ENCODE measurements around the gene IDH2. TPM values are rescaled to one million over a fixed set of nuclear protein-coding genes. Genes with fewer than 3 reads are reported as not detected.

IDH2 gene
- total and polyA plus RNA-seq, 10 of the 15 experiments (the other 5 are each of a cell fraction or from before 2014, with no cell fraction given), result 2.3 to 358 (median 242) TPM

DNA sequence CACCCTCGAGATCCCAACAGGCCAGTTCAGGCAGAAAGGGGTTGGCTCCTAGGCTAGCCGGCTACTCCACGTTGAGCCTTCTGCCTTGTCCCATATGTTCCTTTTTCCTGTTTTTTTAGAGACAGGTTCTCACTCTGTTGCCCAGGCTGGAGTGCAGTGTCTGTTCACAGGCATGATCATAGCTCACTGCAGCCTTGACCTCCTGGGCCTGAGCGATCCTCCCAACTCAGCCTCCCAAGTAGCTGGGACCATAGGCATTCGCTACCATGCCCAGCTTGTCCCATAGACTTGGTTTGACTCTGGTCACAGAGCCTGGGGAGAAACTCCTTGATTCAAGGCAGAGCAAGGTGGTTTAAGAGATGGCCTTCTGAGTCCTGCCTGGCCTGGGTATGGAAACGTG lies 68.8 kb downstream of the IDH2 start (continued):
- TF ChIP-seq, protein P1, sequence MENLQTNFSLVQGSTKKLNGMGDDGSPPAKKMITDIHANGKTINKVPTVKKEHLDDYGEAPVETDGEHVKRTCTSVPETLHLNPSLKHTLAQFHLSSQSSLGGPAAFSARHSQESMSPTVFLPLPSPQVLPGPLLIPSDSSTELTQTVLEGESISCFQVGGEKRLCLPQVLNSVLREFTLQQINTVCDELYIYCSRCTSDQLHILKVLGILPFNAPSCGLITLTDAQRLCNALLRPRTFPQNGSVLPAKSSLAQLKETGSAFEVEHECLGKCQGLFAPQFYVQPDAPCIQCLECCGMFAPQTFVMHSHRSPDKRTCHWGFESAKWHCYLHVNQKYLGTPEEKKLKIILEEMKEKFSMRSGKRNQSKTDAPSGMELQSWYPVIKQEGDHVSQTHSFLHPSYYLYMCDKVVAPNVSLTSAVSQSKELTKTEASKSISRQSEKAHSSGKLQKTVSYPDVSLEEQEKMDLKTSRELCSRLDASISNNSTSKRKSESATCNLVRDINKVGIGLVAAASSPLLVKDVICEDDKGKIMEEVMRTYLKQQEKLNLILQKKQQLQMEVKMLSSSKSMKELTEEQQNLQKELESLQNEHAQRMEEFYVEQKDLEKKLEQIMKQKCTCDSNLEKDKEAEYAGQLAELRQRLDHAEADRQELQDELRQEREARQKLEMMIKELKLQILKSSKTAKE (IDR thresholded peaks at IDR 0.05; ENCODE audit: low read depth, poor library complexity, severe bottlenecking), result no peak
- TF ChIP-seq MTA2 (IDR thresholded peaks at IDR 0.05; ENCODE audit: low read depth) (no peak), SIX5 (IDR thresholded peaks at IDR 0.05; ENCODE audit: low read depth, low read length, severe bottlenecking) (no peak), KDM1A (IDR thresholded peaks at IDR 0.05; ENCODE audit: borderline replicate concordance) (no peak), RAD21 (IDR thresholded peaks at IDR 0.05; ENCODE audit: insufficient read depth, low read depth, low read length) (no peak), ESRRA (IDR thresholded peaks at IDR 0.05; ENCODE audit: low read length) (no peak), ASH2L (IDR thresholded peaks at IDR 0.05; ENCODE audit: borderline replicate concordance, low read depth) (no peak)
- TF ChIP-seq, protein P2, sequence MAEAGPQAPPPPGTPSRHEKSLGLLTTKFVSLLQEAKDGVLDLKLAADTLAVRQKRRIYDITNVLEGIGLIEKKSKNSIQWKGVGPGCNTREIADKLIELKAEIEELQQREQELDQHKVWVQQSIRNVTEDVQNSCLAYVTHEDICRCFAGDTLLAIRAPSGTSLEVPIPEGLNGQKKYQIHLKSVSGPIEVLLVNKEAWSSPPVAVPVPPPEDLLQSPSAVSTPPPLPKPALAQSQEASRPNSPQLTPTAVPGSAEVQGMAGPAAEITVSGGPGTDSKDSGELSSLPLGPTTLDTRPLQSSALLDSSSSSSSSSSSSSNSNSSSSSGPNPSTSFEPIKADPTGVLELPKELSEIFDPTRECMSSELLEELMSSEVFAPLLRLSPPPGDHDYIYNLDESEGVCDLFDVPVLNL (IDR thresholded peaks at IDR 0.05; ENCODE audit: low read depth, low read length), result no peak

Small RNA genes lying within 50 kb of the gene (small RNA-seq; reads per million reads assigned to genes)
- gene RF00066, result not detected

Other genes with a start within 250 kb of the IDH2 start
Only the 7 nearest of the 9 such genes appear.
- gene ARPIN, start 189.5 kb downstream of the IDH2 start, total RNA-seq (2014; rRNA removed), result not detected in 2 replicates
- gene ARPIN, start 189.5 kb downstream of the IDH2 start, total RNA-seq (2014; rRNA removed; fragmentation: Illumina TruSeq; extraction: Trizol), result not detected in 2 replicates
- not detected in 2 replicates for gene ARPIN, start 189.5 kb downstream of the IDH2 start, total RNA-seq (2021)
- not detected in 2 replicates for gene ARPIN, start 189.5 kb downstream of the IDH2 start, polyA plus RNA-seq (2011; rRNA removed)
- gene ARPIN, start 189.5 kb downstream of the IDH2 start, polyA plus RNA-seq (2014; fragmentation: Illumina TruSeq; extraction: Trizol), result not detected in 2 replicates
- gene ARPIN, start 189.5 kb downstream of the IDH2 start, polyA plus RNA-seq (2014; fragmentation: Nextera tagmentation; extraction: Ambion mirVana), result under 1 TPM in 1 of 2 experiments, not detected in 1; 0.02 TPM
- gene ARPIN, start 189.5 kb downstream of the IDH2 start, polyA plus RNA-seq (2014; rRNA removed), result not detected in 2 replicates
- gene ARPIN, start 189.5 kb downstream of the IDH2 start, polyA plus RNA-seq (2016; fragmentation: Nextera tagmentation; extraction: Ambion mirVana), result under 1 TPM in 1 of 2 experiments, not detected in 1; 0.04 TPM
- gene ZNF710, start 101.1 kb downstream of the IDH2 start, total RNA-seq (2014; rRNA removed), result 17.3 and 23.0 TPM in 2 replicates
- 11.3 and 13.7 TPM in 2 replicates for gene ZNF710, start 101.1 kb downstream of the IDH2 start, total RNA-seq (2014; rRNA removed; fragmentation: Illumina TruSeq; extraction: Trizol)
- gene ZNF710, start 101.1 kb downstream of the IDH2 start, total RNA-seq (2021), result 31.5 and 43.5 TPM in 2 replicates
- gene ZNF710, start 101.1 kb downstream of the IDH2 start, polyA plus RNA-seq (2011; rRNA removed), result 4.0 and 6.6 TPM in 2 replicates
- 3.6 and 13.1 TPM in 2 replicates for gene ZNF710, start 101.1 kb downstream of the IDH2 start, polyA plus RNA-seq (2014; fragmentation: Illumina TruSeq; extraction: Trizol)
- gene ZNF710, start 101.1 kb downstream of the IDH2 start, polyA plus RNA-seq (2014; fragmentation: Nextera tagmentation; extraction: Ambion mirVana), result 1 to 10 TPM; 1.4 to 4.5 TPM
- 13.5 and 16.7 TPM in 2 replicates for gene ZNF710, start 101.1 kb downstream of the IDH2 start, polyA plus RNA-seq (2014; rRNA removed)
- gene ZNF710, start 101.1 kb downstream of the IDH2 start, polyA plus RNA-seq (2016; fragmentation: Nextera tagmentation; extraction: Ambion mirVana), result 1 to 10 TPM; 4.1 to 5.1 TPM
- 10.4 and 13.4 TPM in 2 replicates for gene SEMA4B, start 98.9 kb upstream of the IDH2 start, total RNA-seq (2014; rRNA removed)
- 7.7 and 8.8 TPM in 2 replicates for gene SEMA4B, start 98.9 kb upstream of the IDH2 start, total RNA-seq (2014; rRNA removed; fragmentation: Illumina TruSeq; extraction: Trizol)
- gene SEMA4B, start 98.9 kb upstream of the IDH2 start, total RNA-seq (2021), result 23.5 and 26.0 TPM in 2 replicates
- gene SEMA4B, start 98.9 kb upstream of the IDH2 start, polyA plus RNA-seq (2011; rRNA removed), result 3.9 and 8.7 TPM in 2 replicates
- gene SEMA4B, start 98.9 kb upstream of the IDH2 start, polyA plus RNA-seq (2014; fragmentation: Illumina TruSeq; extraction: Trizol), result 3.7 and 8.1 TPM in 2 replicates
- 1 to 10 TPM in 1 of 2 experiments, under 1 TPM in 1; 0.87 to 1.4 TPM for gene SEMA4B, start 98.9 kb upstream of the IDH2 start, polyA plus RNA-seq (2014; fragmentation: Nextera tagmentation; extraction: Ambion mirVana)
- 16.3 and 18.1 TPM in 2 replicates for gene SEMA4B, start 98.9 kb upstream of the IDH2 start, polyA plus RNA-seq (2014; rRNA removed)
- gene SEMA4B, start 98.9 kb upstream of the IDH2 start, polyA plus RNA-seq (2016; fragmentation: Nextera tagmentation; extraction: Ambion mirVana), result 10 to 100 TPM in 1 of 2 experiments, 1 to 10 TPM in 1; 10.0 to 10.8 TPM
- gene CIB1, start 131.5 kb upstream of the IDH2 start, total RNA-seq (2014; rRNA removed), result 67.1 and 73.8 TPM in 2 replicates
- 51.4 and 53.0 TPM in 2 replicates for gene CIB1, start 131.5 kb upstream of the IDH2 start, total RNA-seq (2014; rRNA removed; fragmentation: Illumina TruSeq; extraction: Trizol)
- 80.8 and 88.8 TPM in 2 replicates for gene CIB1, start 131.5 kb upstream of the IDH2 start, total RNA-seq (2021)
- 78.5 and 155 TPM in 2 replicates for gene CIB1, start 131.5 kb upstream of the IDH2 start, polyA plus RNA-seq (2011; rRNA removed)
- 42.7 and 83.0 TPM in 2 replicates for gene CIB1, start 131.5 kb upstream of the IDH2 start, polyA plus RNA-seq (2014; fragmentation: Illumina TruSeq; extraction: Trizol)
- 10 to 100 TPM; 10.8 to 42.5 TPM for gene CIB1, start 131.5 kb upstream of the IDH2 start, polyA plus RNA-seq (2014; fragmentation: Nextera tagmentation; extraction: Ambion mirVana)
- 141 and 142 TPM in 2 replicates for gene CIB1, start 131.5 kb upstream of the IDH2 start, polyA plus RNA-seq (2014; rRNA removed)
- gene CIB1, start 131.5 kb upstream of the IDH2 start, polyA plus RNA-seq (2016; fragmentation: Nextera tagmentation; extraction: Ambion mirVana), result 100 to 1,000 TPM; 128 to 134 TPM
- gene GDPGP1, start 131.7 kb upstream of the IDH2 start, total RNA-seq (2014; rRNA removed), result 5.2 and 5.6 TPM in 2 replicates
- gene GDPGP1, start 131.7 kb upstream of the IDH2 start, total RNA-seq (2014; rRNA removed; fragmentation: Illumina TruSeq; extraction: Trizol), result 2.7 and 3.5 TPM in 2 replicates
- 7.8 and 8.9 TPM in 2 replicates for gene GDPGP1, start 131.7 kb upstream of the IDH2 start, total RNA-seq (2021)
- 1.5 and 3.2 TPM in 2 replicates for gene GDPGP1, start 131.7 kb upstream of the IDH2 start, polyA plus RNA-seq (2011; rRNA removed)
- 0.90 and 2.2 TPM in 2 replicates for gene GDPGP1, start 131.7 kb upstream of the IDH2 start, polyA plus RNA-seq (2014; fragmentation: Illumina TruSeq; extraction: Trizol)
- gene GDPGP1, start 131.7 kb upstream of the IDH2 start, polyA plus RNA-seq (2014; fragmentation: Nextera tagmentation; extraction: Ambion mirVana), result under 1 TPM; 0.68 to 0.85 TPM
- gene GDPGP1, start 131.7 kb upstream of the IDH2 start, polyA plus RNA-seq (2014; rRNA removed), result 4.3 TPM in 2 replicates
- 1 to 10 TPM; 2.1 to 3.8 TPM for gene GDPGP1, start 131.7 kb upstream of the IDH2 start, polyA plus RNA-seq (2016; fragmentation: Nextera tagmentation; extraction: Ambion mirVana)
- 0.05 and 0.11 TPM in 2 replicates for gene TTLL13, start 147.1 kb upstream of the IDH2 start, total RNA-seq (2014; rRNA removed)
- 0.09 TPM in 1 of 2 replicates, not detected in the other for gene TTLL13, start 147.1 kb upstream of the IDH2 start, total RNA-seq (2014; rRNA removed; fragmentation: Illumina TruSeq; extraction: Trizol)
- gene TTLL13, start 147.1 kb upstream of the IDH2 start, total RNA-seq (2021), result 0.13 and 0.19 TPM in 2 replicates
- 0.26 and 0.27 TPM in 2 replicates for gene TTLL13, start 147.1 kb upstream of the IDH2 start, polyA plus RNA-seq (2011; rRNA removed)
- gene TTLL13, start 147.1 kb upstream of the IDH2 start, polyA plus RNA-seq (2014; fragmentation: Illumina TruSeq; extraction: Trizol), result 0.13 and 0.22 TPM in 2 replicates
- gene TTLL13, start 147.1 kb upstream of the IDH2 start, polyA plus RNA-seq (2014; fragmentation: Nextera tagmentation; extraction: Ambion mirVana), result under 1 TPM in 1 of 2 experiments, not detected in 1; 0.03 TPM
- 0.17 and 0.22 TPM in 2 replicates for gene TTLL13, start 147.1 kb upstream of the IDH2 start, polyA plus RNA-seq (2014; rRNA removed)
- gene TTLL13, start 147.1 kb upstream of the IDH2 start, polyA plus RNA-seq (2016; fragmentation: Nextera tagmentation; extraction: Ambion mirVana), result under 1 TPM; 0.09 to 0.32 TPM
- 22.9 and 26.0 TPM in 2 replicates for gene NGRN, start 163.2 kb upstream of the IDH2 start, total RNA-seq (2014; rRNA removed)
- gene NGRN, start 163.2 kb upstream of the IDH2 start, total RNA-seq (2014; rRNA removed; fragmentation: Illumina TruSeq; extraction: Trizol), result 17.8 and 18.2 TPM in 2 replicates
- 22.9 and 25.7 TPM in 2 replicates for gene NGRN, start 163.2 kb upstream of the IDH2 start, total RNA-seq (2021)
- 28.4 and 29.5 TPM in 2 replicates for gene NGRN, start 163.2 kb upstream of the IDH2 start, polyA plus RNA-seq (2011; rRNA removed)
- gene NGRN, start 163.2 kb upstream of the IDH2 start, polyA plus RNA-seq (2014; fragmentation: Illumina TruSeq; extraction: Trizol), result 18.3 and 20.8 TPM in 2 replicates
- 10 to 100 TPM in 1 of 2 experiments, 1 to 10 TPM in 1; 5.8 to 11.2 TPM for gene NGRN, start 163.2 kb upstream of the IDH2 start, polyA plus RNA-seq (2014; fragmentation: Nextera tagmentation; extraction: Ambion mirVana)
- gene NGRN, start 163.2 kb upstream of the IDH2 start, polyA plus RNA-seq (2014; rRNA removed), result 22.2 and 23.6 TPM in 2 replicates
- gene NGRN, start 163.2 kb upstream of the IDH2 start, polyA plus RNA-seq (2016; fragmentation: Nextera tagmentation; extraction: Ambion mirVana), result 10 to 100 TPM; 29.2 to 31.3 TPM

Measured in GM12878 (cell line).